H1 (cell line): ENCODE measurements around the gene TSPAN33. TPM values are rescaled to one million over a fixed set of nuclear protein-coding genes. Genes with fewer than 3 reads are reported as not detected.

Experiments used
- ASH2L ChIP-seq: fragments of 200-600, 300-600 bp; sonication (generic); IDR thresholded peaks from one replicate; pipeline ENCODE4 v1.7.1; 2017; ENCODE audit warnings: low read length
- CEBPB ChIP-seq: IDR thresholded peaks from 2 replicates; pipeline ENCODE4 v1.6.1; 2012; ENCODE audit warnings: low read depth, low read length
- CHD2 ChIP-seq: IDR thresholded peaks from 2 replicates; pipeline ENCODE4 v1.6.1; 2012; ENCODE audit warnings: low read length, improper control_type of control experiment
- CREB1 ChIP-seq: IDR thresholded peaks from 2 replicates; pipeline ENCODE4 v1.6.1; 2012; ENCODE audit warnings: inconsistent platforms
- EGR1 ChIP-seq: IDR thresholded peaks from 2 replicates; pipeline ENCODE4 v1.6.1; 2011; ENCODE audit warnings: low read depth, low read length, borderline replicate concordance
- HDAC6 ChIP-seq: IDR thresholded peaks from one replicate; pipeline ENCODE4 v1.7.1; 2012; ENCODE audit warnings: low read depth, mild to moderate bottlenecking, inconsistent platforms, low read length, moderate library complexity
- KDM5A ChIP-seq: fragments of 200-600 bp; IDR thresholded peaks from 2 replicates; pipeline ENCODE4 v1.7.1; 2012; ENCODE audit warnings: mild to moderate bottlenecking, low read length, inconsistent platforms, mixed read lengths
- TAF7 ChIP-seq: optimal IDR thresholded peaks from 2 replicates; pipeline ENCODE3; 2011; ENCODE audit warnings: low read depth, mild to moderate bottlenecking, inconsistent platforms, low read length, moderate library complexity, borderline replicate concordance
- TBP ChIP-seq: IDR thresholded peaks from 2 replicates; pipeline ENCODE4 v1.6.1; 2011; ENCODE audit warnings: low read depth, low read length, improper control_type of control experiment
- polyA plus RNA-seq, 7 experiments: library from polyadenylated mRNA; depleted of rRNA in 3 of 7; stranded (reverse) in 5 of 7; unstranded in 2 of 7; fragments of >200 nt in 5 of 7; fragments of 200-250 nt in 2 of 7; gene quantifications; 1 replicate in 5 of 7; 2 replicates in 1 of 7; 4 replicates in 1 of 7; pipeline versions ENCODE4 v1.2.1 to v1.2.3, GENCODE V29; 2011 to 2013; ENCODE audit warnings: missing spikeins in 2 of 7, mixed read lengths in 2 of 7
- total RNA-seq: library from RNA; stranded (reverse); fragmentation: NEBNext Ultra II Directional; extraction: Animal tissue kit (Norgen Biotek cat#: 25700); gene quantifications from 2 replicates; pipeline ENCODE4 v1.2.1, GENCODE V29; 2021
- TF ChIP-seq, protein P1 (sequence below): IDR thresholded peaks from 2 replicates; pipeline ENCODE4 v1.6.1; 2012; ENCODE audit warnings: inconsistent platforms
- TF ChIP-seq, protein P2 (sequence below): fragments of 300-600 bp; sonication (generic); IDR thresholded peaks from 2 replicates; pipeline ENCODE4 v1.7.1; 2012; ENCODE audit warnings: low read length, moderate library complexity, mild to moderate bottlenecking, inconsistent platforms; ENCODE audit not compliant: insufficient replicate concordance

The TSPAN33 gene
- total and polyA plus RNA-seq, 2 of the 8 experiments (the other 6 are each of a cell fraction or from before 2014, with no cell fraction given) = 42.8 to 47.1 TPM

DNA sequence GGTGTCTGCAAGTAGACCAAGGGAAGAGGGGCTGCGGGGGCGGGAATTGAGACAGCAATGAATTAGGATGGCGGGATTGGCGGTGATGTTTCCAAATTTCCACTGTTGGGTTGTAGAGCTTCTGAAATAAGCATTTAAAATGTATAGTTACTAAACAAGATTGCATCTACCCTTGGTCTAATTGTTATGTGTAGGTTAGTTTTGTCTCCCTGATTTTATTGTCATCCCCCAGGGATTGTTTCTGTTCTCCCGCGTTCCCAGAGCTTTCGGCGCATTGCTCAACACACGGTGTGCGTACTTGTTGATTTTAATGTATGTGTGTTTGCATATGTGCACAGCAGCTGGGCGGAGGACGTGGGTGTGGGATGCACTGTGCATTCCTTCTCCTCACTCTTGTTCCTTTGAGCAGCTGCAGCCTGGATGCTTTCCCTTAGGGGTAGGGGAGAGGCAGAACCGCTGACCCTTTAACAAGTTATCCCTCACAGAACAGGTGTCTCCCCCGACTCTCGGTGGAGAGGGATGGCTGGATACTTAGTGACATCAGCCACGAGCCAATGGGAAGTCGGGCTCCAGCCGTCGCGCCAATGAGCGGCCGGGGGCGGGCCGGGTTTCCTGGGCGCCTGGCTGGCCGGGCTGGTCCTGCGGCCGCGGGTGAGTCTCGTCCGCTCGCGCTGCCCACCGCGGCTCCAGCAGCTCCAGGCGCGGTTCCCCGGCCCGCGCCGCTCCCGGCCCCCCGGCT, at the start of gene TSPAN33 (continued):
- no peak for TF ChIP-seq HDAC6
- TF ChIP-seq ASH2L = no peak
- peak; percentile 83 for TF ChIP-seq CEBPB
- no peak for TF ChIP-seq KDM5A
- TF ChIP-seq, protein P1, sequence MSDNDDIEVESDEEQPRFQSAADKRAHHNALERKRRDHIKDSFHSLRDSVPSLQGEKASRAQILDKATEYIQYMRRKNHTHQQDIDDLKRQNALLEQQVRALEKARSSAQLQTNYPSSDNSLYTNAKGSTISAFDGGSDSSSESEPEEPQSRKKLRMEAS = 0 out of 2 replicates have a peak, but pooled peaks have one; percentile 25
- 0 out of 2 replicates have a peak, but pooled peaks have one; percentile 37 for TF ChIP-seq CREB1
- peak; percentile 22; the same call in 1 of the 2 replicates for TF ChIP-seq TBP
- TF ChIP-seq, protein P2, sequence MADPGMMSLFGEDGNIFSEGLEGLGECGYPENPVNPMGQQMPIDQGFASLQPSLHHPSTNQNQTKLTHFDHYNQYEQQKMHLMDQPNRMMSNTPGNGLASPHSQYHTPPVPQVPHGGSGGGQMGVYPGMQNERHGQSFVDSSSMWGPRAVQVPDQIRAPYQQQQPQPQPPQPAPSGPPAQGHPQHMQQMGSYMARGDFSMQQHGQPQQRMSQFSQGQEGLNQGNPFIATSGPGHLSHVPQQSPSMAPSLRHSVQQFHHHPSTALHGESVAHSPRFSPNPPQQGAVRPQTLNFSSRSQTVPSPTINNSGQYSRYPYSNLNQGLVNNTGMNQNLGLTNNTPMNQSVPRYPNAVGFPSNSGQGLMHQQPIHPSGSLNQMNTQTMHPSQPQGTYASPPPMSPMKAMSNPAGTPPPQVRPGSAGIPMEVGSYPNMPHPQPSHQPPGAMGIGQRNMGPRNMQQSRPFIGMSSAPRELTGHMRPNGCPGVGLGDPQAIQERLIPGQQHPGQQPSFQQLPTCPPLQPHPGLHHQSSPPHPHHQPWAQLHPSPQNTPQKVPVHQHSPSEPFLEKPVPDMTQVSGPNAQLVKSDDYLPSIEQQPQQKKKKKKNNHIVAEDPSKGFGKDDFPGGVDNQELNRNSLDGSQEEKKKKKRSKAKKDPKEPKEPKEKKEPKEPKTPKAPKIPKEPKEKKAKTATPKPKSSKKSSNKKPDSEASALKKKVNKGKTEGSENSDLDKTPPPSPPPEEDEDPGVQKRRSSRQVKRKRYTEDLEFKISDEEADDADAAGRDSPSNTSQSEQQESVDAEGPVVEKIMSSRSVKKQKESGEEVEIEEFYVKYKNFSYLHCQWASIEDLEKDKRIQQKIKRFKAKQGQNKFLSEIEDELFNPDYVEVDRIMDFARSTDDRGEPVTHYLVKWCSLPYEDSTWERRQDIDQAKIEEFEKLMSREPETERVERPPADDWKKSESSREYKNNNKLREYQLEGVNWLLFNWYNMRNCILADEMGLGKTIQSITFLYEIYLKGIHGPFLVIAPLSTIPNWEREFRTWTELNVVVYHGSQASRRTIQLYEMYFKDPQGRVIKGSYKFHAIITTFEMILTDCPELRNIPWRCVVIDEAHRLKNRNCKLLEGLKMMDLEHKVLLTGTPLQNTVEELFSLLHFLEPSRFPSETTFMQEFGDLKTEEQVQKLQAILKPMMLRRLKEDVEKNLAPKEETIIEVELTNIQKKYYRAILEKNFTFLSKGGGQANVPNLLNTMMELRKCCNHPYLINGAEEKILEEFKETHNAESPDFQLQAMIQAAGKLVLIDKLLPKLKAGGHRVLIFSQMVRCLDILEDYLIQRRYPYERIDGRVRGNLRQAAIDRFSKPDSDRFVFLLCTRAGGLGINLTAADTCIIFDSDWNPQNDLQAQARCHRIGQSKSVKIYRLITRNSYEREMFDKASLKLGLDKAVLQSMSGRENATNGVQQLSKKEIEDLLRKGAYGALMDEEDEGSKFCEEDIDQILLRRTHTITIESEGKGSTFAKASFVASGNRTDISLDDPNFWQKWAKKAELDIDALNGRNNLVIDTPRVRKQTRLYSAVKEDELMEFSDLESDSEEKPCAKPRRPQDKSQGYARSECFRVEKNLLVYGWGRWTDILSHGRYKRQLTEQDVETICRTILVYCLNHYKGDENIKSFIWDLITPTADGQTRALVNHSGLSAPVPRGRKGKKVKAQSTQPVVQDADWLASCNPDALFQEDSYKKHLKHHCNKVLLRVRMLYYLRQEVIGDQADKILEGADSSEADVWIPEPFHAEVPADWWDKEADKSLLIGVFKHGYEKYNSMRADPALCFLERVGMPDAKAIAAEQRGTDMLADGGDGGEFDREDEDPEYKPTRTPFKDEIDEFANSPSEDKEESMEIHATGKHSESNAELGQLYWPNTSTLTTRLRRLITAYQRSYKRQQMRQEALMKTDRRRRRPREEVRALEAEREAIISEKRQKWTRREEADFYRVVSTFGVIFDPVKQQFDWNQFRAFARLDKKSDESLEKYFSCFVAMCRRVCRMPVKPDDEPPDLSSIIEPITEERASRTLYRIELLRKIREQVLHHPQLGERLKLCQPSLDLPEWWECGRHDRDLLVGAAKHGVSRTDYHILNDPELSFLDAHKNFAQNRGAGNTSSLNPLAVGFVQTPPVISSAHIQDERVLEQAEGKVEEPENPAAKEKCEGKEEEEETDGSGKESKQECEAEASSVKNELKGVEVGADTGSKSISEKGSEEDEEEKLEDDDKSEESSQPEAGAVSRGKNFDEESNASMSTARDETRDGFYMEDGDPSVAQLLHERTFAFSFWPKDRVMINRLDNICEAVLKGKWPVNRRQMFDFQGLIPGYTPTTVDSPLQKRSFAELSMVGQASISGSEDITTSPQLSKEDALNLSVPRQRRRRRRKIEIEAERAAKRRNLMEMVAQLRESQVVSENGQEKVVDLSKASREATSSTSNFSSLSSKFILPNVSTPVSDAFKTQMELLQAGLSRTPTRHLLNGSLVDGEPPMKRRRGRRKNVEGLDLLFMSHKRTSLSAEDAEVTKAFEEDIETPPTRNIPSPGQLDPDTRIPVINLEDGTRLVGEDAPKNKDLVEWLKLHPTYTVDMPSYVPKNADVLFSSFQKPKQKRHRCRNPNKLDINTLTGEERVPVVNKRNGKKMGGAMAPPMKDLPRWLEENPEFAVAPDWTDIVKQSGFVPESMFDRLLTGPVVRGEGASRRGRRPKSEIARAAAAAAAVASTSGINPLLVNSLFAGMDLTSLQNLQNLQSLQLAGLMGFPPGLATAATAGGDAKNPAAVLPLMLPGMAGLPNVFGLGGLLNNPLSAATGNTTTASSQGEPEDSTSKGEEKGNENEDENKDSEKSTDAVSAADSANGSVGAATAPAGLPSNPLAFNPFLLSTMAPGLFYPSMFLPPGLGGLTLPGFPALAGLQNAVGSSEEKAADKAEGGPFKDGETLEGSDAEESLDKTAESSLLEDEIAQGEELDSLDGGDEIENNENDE = no peak
- TF ChIP-seq CHD2 = peak; percentile 79
- no peak for TF ChIP-seq TAF7
- TF ChIP-seq EGR1 = peak; percentile 77
